Gastrocnemius medialis (tissue), 4 donors: ENCODE measurements around the gene TEX54. TPM values are rescaled to one million over a fixed set of nuclear protein-coding genes. Genes with fewer than 3 reads are reported as not detected.

Experiments used
- ATAC-seq, 2 donors: fragments of 150-250 bp; one replicate each; pipeline ENCODE4 v1.9.1; 2016
- DNase-seq, 2 donors: peaks; one replicate each; pipeline ENCODE4 v3.0.0-alpha.2; 2019
- H3K27ac ChIP-seq, 4 donors: fragments of 200-600 bp; sonication (generic); 1 replicate in 1 of 4; 2 replicates in 3 of 4; pipeline ENCODE4 v1.5.1; 2016 to 2018; ENCODE audit warnings: mild to moderate bottlenecking in 2 of 4, moderate library complexity in 1 of 4
- H3K27me3 ChIP-seq, 3 donors: fragments of 200-600 bp; sonication (generic) in 2 of 3; 1 replicate in 1 of 3; 2 replicates in 2 of 3; pipeline versions ENCODE4 v1.5.1 to v1.6.0; 2016 to 2019; ENCODE audit warnings: mild to moderate bottlenecking in 1 of 3, moderate library complexity in 1 of 3
- H3K36me3 ChIP-seq, 2 donors: fragments of 200-600 bp; sonication (generic) in 1 of 2; one replicate each; pipeline ENCODE4 v1.5.1; 2017 to 2018
- H3K4me1 ChIP-seq, 2 donors: fragments of 200-600 bp; sonication (generic) in 1 of 2; one replicate each; pipeline ENCODE4 v1.5.1; 2016 to 2017; ENCODE audit warnings: mild to moderate bottlenecking in 2 of 2
- H3K4me3 ChIP-seq, 4 donors: fragments of 200-600 bp; sonication (generic) in 3 of 4; 1 replicate in 1 of 4; 2 replicates in 3 of 4; pipeline ENCODE4 v1.5.1; 2016 to 2019; ENCODE audit warnings: mild to moderate bottlenecking in 2 of 4
- H3K9me3 ChIP-seq, 3 donors: fragments of 200-600 bp; sonication (generic) in 2 of 3; 1 replicate in 1 of 3; 2 replicates in 2 of 3; pipeline ENCODE4 v1.5.1; 2016 to 2019
- CTCF ChIP-seq, 5 experiments: fragments of 450-650 bp in 3 of 5; fragments of 200-600 bp in 2 of 5; sonication (generic) in 2 of 5; IDR thresholded peaks in 4 of 5; conservative IDR thresholded peaks in 1 of 5; 1 replicate in 4 of 5; 2 replicates in 1 of 5; pipeline ENCODE4 v1.5.1; 2016 to 2019; ENCODE audit warnings: antibody characterized with exemption in 5 of 5, mild to moderate bottlenecking in 3 of 5, moderate library complexity in 3 of 5
- POLR2A ChIP-seq, 2 donors: fragments of 450-650 bp; IDR thresholded peaks; one replicate each; pipeline ENCODE4 v1.6.1; 2017; ENCODE audit warnings: antibody characterized with exemption in 2 of 2, mild to moderate bottlenecking in 2 of 2, moderate library complexity in 2 of 2
- in situ Hi-C, 4 donors: fragments of 200-750 bp; cut with MboI; loops; one replicate each; pipeline versions ENCODE4 v1.15.0 to v1.8.0; 2017; ENCODE audit warnings: low sequenced_read_pairs in 4 of 4
- intact Hi-C: fragments of 100-400 bp; cut with DNase I; formaldehyde crosslinking; loops from one replicate; pipeline ENCODE4 v1.15.1; 2023; ENCODE audit warnings: low total_unique reads
- total RNA-seq, 4 donors: library from RNA; depleted of rRNA; stranded (reverse); fragments of >200 nt; gene quantifications; one replicate each; pipeline versions ENCODE4 v1.1.0 to v1.2.3, GENCODE V29; 2016

TEX54 gene
- total RNA-seq, 4 donors from 2014 or later: not detected

- peak overlapping the region; percentile 62 to 95 (median 78) for H3K4me3 ChIP-seq
- ATAC-seq: peak; percentile 45 to 51
- no peaks in the 10 kb centered on the region for H3K27me3 ChIP-seq
- H3K27ac ChIP-seq: peak overlapping the region; percentile 91 to 98 (median 94)
- intact Hi-C loops: loop anchor here (1.0 to 2.0 kb wide), 4 partner anchors 19 to 75 kb away; partner anchors contain the start of genes STX5, TEX54 and TMEM179B
- peaks cover 0 to 28% of the 10 kb centered on the region in 2 donors for H3K36me3 ChIP-seq
- no peaks in the 10 kb centered on the region for H3K9me3 ChIP-seq
- peak in 1 of 2 donors; percentile 35 for DNase-seq
- in situ Hi-C loops: no loop called here
- peaks cover 24 to 28% of the 10 kb centered on the region in 2 donors for H3K4me1 ChIP-seq
- TF ChIP-seq POLR2A (IDR thresholded peaks at IDR 0.05) (no peak), CTCF (IDR thresholded peaks at IDR 0.05 in 4 of 5, conservative IDR thresholded peaks at IDR 0.05 in 1 of 5) (no peak)
Observed at GRCh38 chr11:62805961-62806441, 26.6 kb downstream of the TEX54 start.

- H3K4me3 ChIP-seq: peak within 1 kb of the TSS; percentile 69 to 95 (median 78)
- peaks cover 24 to 28% of the 10 kb centered on the region in 2 donors for H3K4me1 ChIP-seq
- no peaks in the 10 kb centered on the region for H3K27me3 ChIP-seq
- DNase-seq (peak; percentile 91 to 95), ATAC-seq (peak; percentile 77 to 79)
- TF ChIP-seq CTCF (IDR thresholded peaks at IDR 0.05 in 4 of 5, conservative IDR thresholded peaks at IDR 0.05 in 1 of 5): peak in 4 of 5 experiments; percentile 23 to 41 (median 38)
- TF ChIP-seq POLR2A (IDR thresholded peaks at IDR 0.05): peak; percentile 100
- H3K27ac ChIP-seq: peak within 1 kb of the TSS; percentile 91 to 98 (median 94)
- intact Hi-C loops: loop anchor here (1.0 to 2.0 kb wide), 3 partner anchors 18 to 76 kb away; partner anchors contain the start of gene TMEM179B
- peaks cover 0 to 35% of the 10 kb centered on the region in 2 donors for H3K36me3 ChIP-seq
- H3K9me3 ChIP-seq: no peaks in the 10 kb centered on the region
- in situ Hi-C loops: no loop called here
Observed at GRCh38 chr11:62805076-62805892, 27.4 kb downstream of the TEX54 start, which contains the start of gene NXF1. NXF1 (minus strand) TSS chr11:62805440; CDS start chr11:62805356, 84 bp downstream.

- intact Hi-C loops (loop anchor here (1.0 to 2.0 kb wide), 3 partner anchors 17 to 77 kb away; partner anchors contain the start of gene TMEM179B), in situ Hi-C loops (no loop called here)
- peaks cover 24 to 28% of the 10 kb centered on the region in 2 donors for H3K4me1 ChIP-seq
- DNase-seq (no peak), ATAC-seq (peak; percentile 7 to 23)
- H3K4me3 ChIP-seq: peak overlapping the region; percentile 69 to 95 (median 78)
- H3K27ac ChIP-seq: peak overlapping the region; percentile 91 to 98 (median 94)
- TF ChIP-seq POLR2A (IDR thresholded peaks at IDR 0.05) (no peak), CTCF (IDR thresholded peaks at IDR 0.05 in 4 of 5, conservative IDR thresholded peaks at IDR 0.05 in 1 of 5) (no peak)
- H3K27me3 ChIP-seq: no peaks in the 10 kb centered on the region
- H3K9me3 ChIP-seq: no peaks in the 10 kb centered on the region
- H3K36me3 ChIP-seq: peaks cover 0 to 43% of the 10 kb centered on the region in 2 donors
Observed at GRCh38 chr11:62804310-62805075, 28.1 kb downstream of the TEX54 start.

GRCh38 chr11:62801071-62801470, 31.6 kb downstream of the TEX54 start:
- H3K27me3 ChIP-seq: no peaks in the 10 kb centered on the region
- intact Hi-C loops: no loop called here

More at GRCh38 chr11:62801071-62801470, 31.6 kb downstream of the TEX54 start:
- DNase-seq (no peak), ATAC-seq (no peak)
- no peak for TF ChIP-seq CTCF (IDR thresholded peaks at IDR 0.05 in 4 of 5, conservative IDR thresholded peaks at IDR 0.05 in 1 of 5)
- no peak for TF ChIP-seq POLR2A (IDR thresholded peaks at IDR 0.05)
- Histone ChIP-seq H3K27ac (no peak overlapping the region), H3K36me3 (peaks cover 0 to 77% of the 10 kb centered on the region in 2 donors), H3K4me3 (no peak overlapping the region), H3K4me1 (peaks cover 12 to 15% of the 10 kb centered on the region in 2 donors), H3K9me3 (no peaks in the 10 kb centered on the region)
- in situ Hi-C loops: no loop called here
